B cell (primary cell): ENCODE data around the gene SRCAP. TPM values are rescaled to one million over a fixed set of nuclear protein-coding genes. Genes with fewer than 3 reads are reported as not detected.

Source experiments
- ATAC-seq: fragments of 200-7000 bp; cut with Tn5 transposase; one replicate; pipeline ENCODE4 v1.10.0; 2021; ENCODE audit warnings: low read depth, mild to moderate bottlenecking, moderate number of reproducible peaks, moderate library complexity
- CTCF ChIA-PET: fragments of 350-600 bp; sonication (Branson Sonifier 250); formaldehyde crosslinking; loops from one replicate; lab custom pipeline; 2021; ENCODE audit warnings: antibody characterized with exemption, inconsistent platforms; lab: Charles Lee
- POLR2A ChIA-PET: fragments of 350-600 bp; sonication (Branson Sonifier 250); formaldehyde crosslinking; loops from one replicate; lab custom pipeline; 2021; ENCODE audit warnings: antibody characterized with exemption; lab: Charles Lee
- DNase-seq: peaks from one replicate; pipeline ENCODE4 v3.0.0; 2013
- H2AFZ ChIP-seq: 2 replicates; pipeline ENCODE4 v1.6.1; 2012; ENCODE audit warnings: mild to moderate bottlenecking, low read depth, low read length; ENCODE audit not compliant: insufficient read depth, poor library complexity, severe bottlenecking
- H3K27ac ChIP-seq, 2 donors: 1 replicate in 1 of 2; 2 replicates in 1 of 2; pipeline ENCODE4 v1.5.1; 2012 to 2013; ENCODE audit warnings: low read length in 2 of 2, mild to moderate bottlenecking in 2 of 2, moderate library complexity in 1 of 2
- H3K27me3 ChIP-seq, 4 experiments: fragments of 200-600 bp in 1 of 4; sonication (generic) in 1 of 4; replicated peaks in 1 of 4; 1 replicate in 2 of 4; 2 replicates in 2 of 4; pipeline versions ENCODE4 v1.6.1 to v1.7.0; 2013 to 2016; ENCODE audit warnings: low read length in 3 of 4, mild to moderate bottlenecking in 2 of 4, mixed read lengths in 1 of 4, moderate library complexity in 1 of 4; ENCODE audit not compliant: insufficient read depth in 4 of 4, control insufficient read depth in 3 of 4; ENCODE audit errors: control extremely low read depth in 1 of 4
- H3K36me3 ChIP-seq, 2 experiments: replicated peaks in 1 of 2; 1 replicate in 1 of 2; 2 replicates in 1 of 2; pipeline versions ENCODE4 v1.6.1 to v1.7.1; 2013; ENCODE audit warnings: low read length in 1 of 2; ENCODE audit not compliant: insufficient read depth in 2 of 2, control insufficient read depth in 1 of 2; ENCODE audit errors: control extremely low read depth in 1 of 2, extremely low read depth in 1 of 2
- H3K4me1 ChIP-seq, 2 donors: fragments of 200-600 bp in 1 of 2; sonication (generic) in 1 of 2; 1 replicate in 1 of 2; 2 replicates in 1 of 2; pipeline versions ENCODE4 v1.5.1 to v1.6.1; 2013 to 2017; ENCODE audit warnings: low read length in 2 of 2; ENCODE audit not compliant: control insufficient read depth in 2 of 2, insufficient read depth in 2 of 2
- H3K4me2 ChIP-seq: replicated peaks from 2 replicates; pipeline ENCODE3; 2012; ENCODE audit warnings: mild to moderate bottlenecking, low read depth, low read length; ENCODE audit not compliant: poor library complexity, severe bottlenecking
- H3K4me3 ChIP-seq, 5 experiments: fragments of 200-600 bp in 1 of 5; sonication (generic) in 1 of 5; 1 replicate in 3 of 5; 2 replicates in 2 of 5; pipeline versions ENCODE4 v1.5.1 to v1.7.0; 2011 to 2016; ENCODE audit warnings: low read length in 4 of 5, mild to moderate bottlenecking in 4 of 5, low read depth in 2 of 5, control low read depth in 1 of 5, moderate library complexity in 1 of 5; ENCODE audit not compliant: insufficient read depth in 1 of 5; ENCODE audit errors: control extremely low read depth in 1 of 5, extremely low read depth in 1 of 5
- H3K79me2 ChIP-seq: fragments of 200-600 bp; sonication (generic); one replicate; pipeline ENCODE4 v1.6.0; 2016; ENCODE audit warnings: low read length; ENCODE audit not compliant: control insufficient read depth, insufficient read depth
- H3K9ac ChIP-seq: fragments of 200-600 bp; sonication (generic); 2 replicates; pipeline ENCODE4 v1.6.1; 2017; ENCODE audit warnings: mild to moderate bottlenecking, low read length, moderate library complexity
- H3K9me3 ChIP-seq, 3 donors: one replicate each; pipeline versions ENCODE4 v1.6.1 to v1.7.1; 2013; ENCODE audit warnings: low read length in 2 of 3; ENCODE audit not compliant: control insufficient read depth in 2 of 3, insufficient read depth in 1 of 3; ENCODE audit errors: control extremely low read depth in 1 of 3
- H4K20me1 ChIP-seq: 2 replicates; pipeline ENCODE4 v1.6.0; 2012; ENCODE audit warnings: mild to moderate bottlenecking, low read length; ENCODE audit not compliant: insufficient read depth, control insufficient read depth, poor library complexity, severe bottlenecking
- H3K27ac Mint-ChIP-seq: one replicate; pipeline ENCODE4 v1.8.0; 2021; ENCODE audit warnings: mixed read lengths
- H3K27me3 Mint-ChIP-seq: one replicate; pipeline ENCODE4 v1.8.0; 2021; ENCODE audit warnings: mixed read lengths
- H3K4me1 Mint-ChIP-seq: one replicate; pipeline ENCODE4 v1.8.0; 2021; ENCODE audit warnings: mixed read lengths
- H3K4me3 Mint-ChIP-seq: one replicate; pipeline ENCODE4 v1.8.0; 2021; ENCODE audit warnings: mixed read lengths
- H3K9me3 Mint-ChIP-seq: one replicate; pipeline ENCODE4 v1.8.0; 2022; ENCODE audit warnings: mixed read lengths; ENCODE audit not compliant: insufficient read depth
- EZH2 ChIP-seq: IDR thresholded peaks from 2 replicates; pipeline ENCODE4 v1.6.1; 2012; ENCODE audit warnings: borderline replicate concordance, low read depth, mild to moderate bottlenecking, moderate library complexity, low read length; ENCODE audit not compliant: insufficient read depth, poor library complexity, severe bottlenecking
- WGBS: methylation state at CpG from one replicate; pipeline ENCODE4 v1.1.5; 2013; ENCODE audit warnings: missing lambda C conversion rate; ENCODE audit not compliant: insufficient coverage; 5-methylcytosine and 5-hydroxymethylcytosine counted together
- intact Hi-C: fragments of 100-400 bp; cut with micrococcal nuclease; formaldehyde crosslinking; loops from one replicate; pipeline ENCODE4 v1.10.0; 2022
- polyA plus RNA-seq: library from polyadenylated mRNA; depleted of rRNA; stranded (reverse); fragments of >200 nt; gene quantifications from 2 replicates; pipeline ENCODE4 v1.2.3, GENCODE V29; 2012
- total RNA-seq, 2 donors: library from RNA; stranded (reverse); fragments of 120-200 nt in 1 of 2; gene quantifications; 1 replicate in 1 of 2; 2 replicates in 1 of 2; pipeline versions ENCODE4 v1.2.3 to v1.2.4, GENCODE V29; 2013 to 2022
- TF ChIP-seq, protein P1 (sequence below): fragments of 200-600 bp; IDR thresholded peaks from one replicate; pipeline ENCODE4 v1.8.0; 2022; ENCODE audit warnings: antibody characterized with exemption, mild to moderate bottlenecking

SRCAP gene
- total and polyA plus RNA-seq, 2 donors (not counting 1 experiment from before 2014, with no cell fraction given) = 20.9 to 145 TPM

DNA sequence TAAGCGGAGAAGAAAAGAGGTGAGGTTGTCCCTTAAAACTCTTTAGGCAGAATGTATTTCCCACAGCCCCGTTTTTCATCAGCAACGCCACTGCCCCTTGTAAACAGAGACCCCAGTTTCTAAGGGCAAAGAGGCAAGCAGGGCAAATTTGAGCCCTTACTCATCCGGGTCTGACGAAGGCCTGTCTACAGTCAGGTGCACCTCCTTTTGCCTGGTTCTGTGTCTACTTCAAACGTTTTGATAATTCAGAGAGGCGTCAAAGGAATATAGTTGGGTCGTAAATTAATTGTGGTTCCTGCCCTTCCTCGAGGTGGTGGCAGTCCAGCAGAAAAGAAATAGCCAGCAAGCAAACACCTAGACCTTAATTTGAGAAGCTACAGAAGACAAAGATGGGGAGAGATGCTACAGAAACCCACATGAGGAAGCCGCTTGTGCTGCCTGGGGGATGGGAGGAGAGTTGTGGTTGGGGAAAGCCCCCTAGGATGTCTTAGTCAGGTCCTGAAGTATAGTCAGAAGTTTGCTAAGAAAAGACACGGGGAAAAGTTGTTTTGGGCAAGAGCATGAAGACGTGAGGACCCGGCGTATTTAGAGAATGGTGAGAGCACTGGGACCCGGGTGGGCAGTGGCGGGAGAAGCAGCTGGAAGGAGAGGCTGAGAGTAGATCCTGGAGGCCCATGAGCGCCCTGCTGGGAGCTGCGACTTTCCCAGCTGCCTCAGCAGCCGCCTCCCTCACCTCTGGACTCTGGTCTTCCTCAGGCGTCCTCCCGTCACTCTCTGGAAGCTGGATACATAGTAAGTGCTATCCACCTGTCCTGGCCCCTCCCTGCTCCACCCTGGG is 38.3 kb upstream of the SRCAP start:
- ChIA-PET POLR2A (interaction anchor here (0.6 to 4.8 kb wide), 7 partner anchors 9 to 478 kb away, joined by 3 to 41 read pairs (median 3); partner anchors contain the start of genes CORO1A, ITGAL, PRR14 and SRCAP), CTCF (interaction anchor here (0.7 to 4.4 kb wide), 9 partner anchors 10 to 251 kb away, joined by 3 to 38 read pairs (median 4); partner anchors contain the start of genes DCTPP1 and PRR14)
- Histone ChIP-seq H4K20me1 (peaks cover 60% of the 10 kb centered on the region), H3K27ac (peak overlapping the region; percentile 80 to 98), H3K9me3 (no peaks in the 10 kb centered on the region), H3K4me1 (peaks cover 30 to 51% of the 10 kb centered on the region in 2 donors), H3K4me2 (peak overlapping the region; percentile 97), H3K4me3 (peak overlapping the region; percentile 64 to 90 (median 79)), H3K36me3 (peaks cover 2 to 58% of the 10 kb centered on the region in 2 experiments), H3K27me3 (no peaks in the 10 kb centered on the region), H3K79me2 (peaks cover 51% of the 10 kb centered on the region), H3K9ac (peak overlapping the region; percentile 96), H2AFZ (no peak overlapping the region)
- H3K27ac Mint-ChIP-seq = peak overlapping the region; percentile 96
- H3K9me3 Mint-ChIP-seq = no peaks in the 10 kb centered on the region
- DNase-seq (peak; percentile 88), ATAC-seq (no peak)
- H3K4me3 Mint-ChIP-seq = peak overlapping the region; percentile 95
- 30% methylated on average over 19 of the region's 21 CpGs for WGBS
- intact Hi-C loops = loop anchor here (1.0 kb wide), 1 partner anchor 34 kb away; no protein-coding TSS in a partner anchor
- H3K27me3 Mint-ChIP-seq = no peaks in the 10 kb centered on the region
- TF ChIP-seq EZH2 = no peak
- TF ChIP-seq, protein P1, sequence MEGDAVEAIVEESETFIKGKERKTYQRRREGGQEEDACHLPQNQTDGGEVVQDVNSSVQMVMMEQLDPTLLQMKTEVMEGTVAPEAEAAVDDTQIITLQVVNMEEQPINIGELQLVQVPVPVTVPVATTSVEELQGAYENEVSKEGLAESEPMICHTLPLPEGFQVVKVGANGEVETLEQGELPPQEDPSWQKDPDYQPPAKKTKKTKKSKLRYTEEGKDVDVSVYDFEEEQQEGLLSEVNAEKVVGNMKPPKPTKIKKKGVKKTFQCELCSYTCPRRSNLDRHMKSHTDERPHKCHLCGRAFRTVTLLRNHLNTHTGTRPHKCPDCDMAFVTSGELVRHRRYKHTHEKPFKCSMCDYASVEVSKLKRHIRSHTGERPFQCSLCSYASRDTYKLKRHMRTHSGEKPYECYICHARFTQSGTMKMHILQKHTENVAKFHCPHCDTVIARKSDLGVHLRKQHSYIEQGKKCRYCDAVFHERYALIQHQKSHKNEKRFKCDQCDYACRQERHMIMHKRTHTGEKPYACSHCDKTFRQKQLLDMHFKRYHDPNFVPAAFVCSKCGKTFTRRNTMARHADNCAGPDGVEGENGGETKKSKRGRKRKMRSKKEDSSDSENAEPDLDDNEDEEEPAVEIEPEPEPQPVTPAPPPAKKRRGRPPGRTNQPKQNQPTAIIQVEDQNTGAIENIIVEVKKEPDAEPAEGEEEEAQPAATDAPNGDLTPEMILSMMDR = no peak
- H3K4me1 Mint-ChIP-seq = peaks cover 40% of the 10 kb centered on the region
